KMS-11 (cell line): ENCODE data around the gene ARF5.

Experiments
- H2AFZ ChIP-seq: fragments of 200-600 bp; sonication (generic); 2 replicates; pipeline ENCODE4 v1.6.1; 2016; ENCODE audit warnings: antibody characterized with exemption, mixed run types, low read depth
- H3K27ac ChIP-seq: fragments of 200-600 bp; sonication (generic); 2 replicates; pipeline ENCODE4 v1.6.1; 2016; ENCODE audit warnings: mild to moderate bottlenecking, mixed run types
- H3K27me3 ChIP-seq: fragments of 200-600 bp; sonication (generic); 2 replicates; pipeline ENCODE4 v1.6.1; 2017; ENCODE audit warnings: mild to moderate bottlenecking, low read depth, mixed run types, moderate library complexity; ENCODE audit not compliant: insufficient read depth
- H3K36me3 ChIP-seq: fragments of 200-600 bp; sonication (generic); 2 replicates; pipeline ENCODE4 v1.6.1; 2017; ENCODE audit warnings: mild to moderate bottlenecking, mixed run types; ENCODE audit not compliant: insufficient read depth
- H3K4me1 ChIP-seq: fragments of 200-600 bp; sonication (generic); 2 replicates; pipeline ENCODE4 v1.6.1; 2016; ENCODE audit warnings: mild to moderate bottlenecking, low read depth, mixed run types; ENCODE audit not compliant: poor library complexity, severe bottlenecking
- H3K4me2 ChIP-seq: fragments of 200-600 bp; sonication (generic); 2 replicates; pipeline ENCODE4 v1.7.0; 2016; ENCODE audit warnings: mild to moderate bottlenecking, mixed run types
- H3K4me3 ChIP-seq: fragments of 200-600 bp; sonication (generic); IDR thresholded peaks from 2 replicates; pipeline ENCODE4 v1.6.1; 2017; ENCODE audit warnings: low read depth, low read length, mixed read lengths; ENCODE audit not compliant: insufficient read depth
- H3K79me2 ChIP-seq: fragments of 200-600 bp; sonication (generic); 2 replicates; pipeline ENCODE4 v1.6.1; 2016; ENCODE audit warnings: low read depth, mixed run types; ENCODE audit not compliant: insufficient read depth
- H3K9ac ChIP-seq: fragments of 200-600 bp; sonication (generic); 2 replicates; pipeline ENCODE4 v1.6.1; 2016; ENCODE audit warnings: mild to moderate bottlenecking, mixed run types
- H4K20me1 ChIP-seq: fragments of 200-600 bp; sonication (generic); 2 replicates; pipeline ENCODE4 v1.6.1; 2016; ENCODE audit warnings: mild to moderate bottlenecking, mixed run types; ENCODE audit not compliant: insufficient read depth
- TF ChIP-seq, protein P1 (sequence below): fragments of 200-600 bp; sonication (generic); conservative IDR thresholded peaks from 2 replicates; pipeline ENCODE4 v1.6.1; 2017; ENCODE audit warnings: low read depth, mild to moderate bottlenecking, antibody characterized with exemption, low read length, moderate library complexity, mixed read lengths

ARF5 gene

GRCh38 chr7:127586346-127586745 lies 1.9 kb upstream of the ARF5 start:
- no peak overlapping the region for H3K9ac ChIP-seq
- H2AFZ ChIP-seq: peak overlapping the region; percentile 89
- H3K4me3 ChIP-seq: no peak overlapping the region
- H3K4me1 ChIP-seq: peaks cover 31% of the 10 kb centered on the region
- H3K4me2 ChIP-seq: 0 out of 2 replicates have a peak overlapping the region, but pooled peaks have one; percentile 100
- TF ChIP-seq, protein P1, sequence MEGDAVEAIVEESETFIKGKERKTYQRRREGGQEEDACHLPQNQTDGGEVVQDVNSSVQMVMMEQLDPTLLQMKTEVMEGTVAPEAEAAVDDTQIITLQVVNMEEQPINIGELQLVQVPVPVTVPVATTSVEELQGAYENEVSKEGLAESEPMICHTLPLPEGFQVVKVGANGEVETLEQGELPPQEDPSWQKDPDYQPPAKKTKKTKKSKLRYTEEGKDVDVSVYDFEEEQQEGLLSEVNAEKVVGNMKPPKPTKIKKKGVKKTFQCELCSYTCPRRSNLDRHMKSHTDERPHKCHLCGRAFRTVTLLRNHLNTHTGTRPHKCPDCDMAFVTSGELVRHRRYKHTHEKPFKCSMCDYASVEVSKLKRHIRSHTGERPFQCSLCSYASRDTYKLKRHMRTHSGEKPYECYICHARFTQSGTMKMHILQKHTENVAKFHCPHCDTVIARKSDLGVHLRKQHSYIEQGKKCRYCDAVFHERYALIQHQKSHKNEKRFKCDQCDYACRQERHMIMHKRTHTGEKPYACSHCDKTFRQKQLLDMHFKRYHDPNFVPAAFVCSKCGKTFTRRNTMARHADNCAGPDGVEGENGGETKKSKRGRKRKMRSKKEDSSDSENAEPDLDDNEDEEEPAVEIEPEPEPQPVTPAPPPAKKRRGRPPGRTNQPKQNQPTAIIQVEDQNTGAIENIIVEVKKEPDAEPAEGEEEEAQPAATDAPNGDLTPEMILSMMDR: no peak
- H3K79me2 ChIP-seq: peaks cover 37% of the 10 kb centered on the region
- no peak overlapping the region for H3K27ac ChIP-seq
- H3K36me3 ChIP-seq: no peaks in the 10 kb centered on the region; the same call in 1 of the 2 replicates
- H4K20me1 ChIP-seq: 0 out of 2 replicates have a peak, but pooled peaks cover 5% of the 10 kb centered on the region
- H3K27me3 ChIP-seq: no peaks in the 10 kb centered on the region

DNA sequence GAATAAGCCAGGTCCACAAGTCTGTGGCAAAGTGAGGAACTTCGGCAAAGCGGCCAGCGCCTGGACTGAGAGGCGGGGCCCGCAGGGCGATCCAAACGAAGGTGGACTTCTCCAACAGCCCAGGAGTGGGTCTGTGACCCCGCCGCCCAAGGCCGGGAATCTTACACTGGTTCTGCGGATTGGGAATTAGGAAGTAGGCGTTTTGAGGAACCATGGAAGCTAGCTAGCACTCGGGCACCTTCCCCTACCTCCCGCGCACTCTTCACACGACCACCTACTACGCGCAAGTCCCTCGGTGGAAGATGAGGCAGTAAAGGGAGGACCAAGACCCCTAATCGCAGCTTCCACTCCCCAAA lies 570 bp upstream of the ARF5 start:
- Histone ChIP-seq H3K4me2 (peak overlapping the region; percentile 86), H3K4me1 (peaks cover 31% of the 10 kb centered on the region), H3K4me3 (no peak overlapping the region), H3K27me3 (no peaks in the 10 kb centered on the region), H3K27ac (no peak overlapping the region), H3K36me3 (no peaks in the 10 kb centered on the region), H3K9ac (peak overlapping the region; percentile 26; the same call in 1 of the 2 replicates), H3K79me2 (peaks cover 36% of the 10 kb centered on the region), H2AFZ (peak overlapping the region; percentile 96), H4K20me1 (0 out of 2 replicates have a peak, but pooled peaks cover 5% of the 10 kb centered on the region)
- TF ChIP-seq, protein P1: no peak

DNA sequence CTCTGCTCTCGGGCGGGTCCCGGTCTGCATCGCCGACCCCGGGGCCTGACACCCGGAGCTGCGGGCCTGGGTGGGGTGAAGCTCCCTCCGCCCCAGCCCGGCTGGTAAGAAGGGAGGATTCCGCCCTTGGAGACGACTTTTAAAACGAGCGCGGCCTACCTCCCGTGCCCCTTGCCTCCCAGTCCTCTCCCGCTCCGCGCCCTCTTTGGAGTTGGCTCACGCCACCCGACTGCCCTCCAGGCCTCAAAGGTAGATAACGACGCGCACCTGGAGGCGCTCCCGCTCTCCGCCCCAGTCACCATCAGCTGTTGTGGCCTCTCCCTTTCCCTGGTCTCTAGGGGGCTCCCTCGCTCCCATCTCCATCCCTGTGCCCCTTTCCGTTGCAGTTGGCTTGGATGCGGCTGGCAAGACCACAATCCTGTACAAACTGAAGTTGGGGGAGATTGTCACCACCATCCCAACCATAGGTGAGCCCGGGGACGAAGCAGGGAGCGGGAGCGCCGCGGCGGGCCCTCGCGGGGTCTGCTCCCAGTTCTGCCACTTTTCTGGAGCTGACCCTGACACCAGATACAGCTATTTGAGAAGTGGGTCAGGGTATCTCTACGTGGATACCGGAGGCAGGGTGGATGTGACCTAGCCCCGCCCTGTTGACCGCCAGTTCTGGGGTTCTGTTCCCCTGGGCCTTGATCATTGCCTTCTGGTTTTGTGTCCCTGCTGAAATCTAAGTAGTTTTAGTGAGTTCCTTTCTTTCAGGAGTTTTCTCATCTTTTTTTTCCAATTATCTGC lies 679 bp downstream of the ARF5 start:
- Histone ChIP-seq H2AFZ (peak overlapping the region; percentile 94), H4K20me1 (0 out of 2 replicates have a peak, but pooled peaks cover 1% of the 10 kb centered on the region), H3K4me2 (peak overlapping the region; percentile 81), H3K4me3 (no peak overlapping the region), H3K79me2 (peaks cover 25% of the 10 kb centered on the region), H3K4me1 (peaks cover 25% of the 10 kb centered on the region), H3K9ac (peak overlapping the region; percentile 83), H3K27ac (peak overlapping the region; percentile 49), H3K27me3 (no peaks in the 10 kb centered on the region), H3K36me3 (no peaks in the 10 kb centered on the region)
- TF ChIP-seq, protein P1: peak; percentile 48

- peak overlapping the region; percentile 81; the same call in 1 of the 2 replicates for H3K4me2 ChIP-seq
- no peak overlapping the region for H3K27ac ChIP-seq
- H3K79me2 ChIP-seq: peaks cover 15% of the 10 kb centered on the region; the same call in 1 of the 2 replicates
- no peaks in the 10 kb centered on the region for H3K27me3 ChIP-seq
- TF ChIP-seq, protein P1: no peak
- H3K4me3 ChIP-seq: no peak overlapping the region
- no peaks in the 10 kb centered on the region for H4K20me1 ChIP-seq
- peaks cover 23% of the 10 kb centered on the region for H3K4me1 ChIP-seq
- no peak overlapping the region for H2AFZ ChIP-seq
- H3K36me3 ChIP-seq: no peaks in the 10 kb centered on the region
- H3K9ac ChIP-seq: no peak overlapping the region
Measured at GRCh38 chr7:127589896-127590295, 1.7 kb downstream of the ARF5 start.
